ENCODE measurements around the gene MVB12A.

DNA sequence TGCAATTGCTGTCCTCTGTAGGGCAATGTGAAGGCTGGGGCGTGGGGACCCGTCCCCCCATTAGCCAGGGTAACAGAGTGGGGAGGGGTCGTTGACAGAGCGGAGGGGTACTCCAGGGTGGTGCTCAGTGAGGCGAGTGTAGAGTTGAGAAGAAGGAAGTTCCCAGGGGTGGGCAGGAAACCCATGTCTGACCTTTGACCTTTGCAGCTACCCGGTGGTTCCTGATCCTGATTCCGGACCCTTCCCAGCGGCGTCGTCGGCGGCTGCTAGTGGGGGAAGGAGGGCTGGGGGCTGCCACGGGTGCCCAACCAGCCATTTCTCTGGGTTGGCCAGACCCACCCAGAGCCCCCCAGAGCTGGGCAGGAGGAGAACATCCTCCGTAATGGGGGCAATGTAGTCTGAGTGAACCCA is 40.6 kb upstream of the MVB12A start:
- no peak for TF ChIP-seq POLR2A (IDR thresholded peaks at IDR 0.05)
- TF ChIP-seq CTCF (IDR thresholded peaks at IDR 0.05): no peak
